GM21717 (cell line): Measurements from ENCODE around the gene DPCD.

Experiments
- ATAC-seq: cut with Tn5 transposase; IDR thresholded peaks from one replicate; pipeline ENCODE4 v1.9.1; 2021; ENCODE audit warnings: mild to moderate bottlenecking, moderate library complexity; ENCODE audit not compliant: unreplicated experiment

DPCD gene

GRCh38 chr10:101651336-101651735 is 63.2 kb downstream of the DPCD start:
- ATAC-seq: no peak

DNA sequence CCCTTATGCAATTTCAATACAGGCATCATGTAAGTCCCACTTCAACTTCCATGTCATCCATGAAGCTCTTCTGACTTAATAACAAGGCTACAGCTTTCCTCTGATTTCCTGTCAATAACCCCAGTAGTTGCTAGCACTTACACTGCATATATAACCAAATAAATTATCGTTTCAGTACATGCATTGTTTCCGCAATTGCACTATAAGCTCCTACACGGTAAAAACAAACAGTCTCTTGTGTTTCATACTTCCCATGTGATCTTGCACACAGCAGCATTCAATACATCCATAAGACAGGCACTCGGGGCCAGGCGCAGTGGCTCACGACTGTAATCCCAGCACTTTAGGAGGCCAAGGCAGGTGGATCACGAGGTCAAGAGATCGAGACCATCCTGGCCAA is 65.4 kb downstream of the DPCD start:
- no peak for ATAC-seq

GRCh38 chr10:101655570-101655969 is 67.4 kb downstream of the DPCD start:
- ATAC-seq: no peak

DNA sequence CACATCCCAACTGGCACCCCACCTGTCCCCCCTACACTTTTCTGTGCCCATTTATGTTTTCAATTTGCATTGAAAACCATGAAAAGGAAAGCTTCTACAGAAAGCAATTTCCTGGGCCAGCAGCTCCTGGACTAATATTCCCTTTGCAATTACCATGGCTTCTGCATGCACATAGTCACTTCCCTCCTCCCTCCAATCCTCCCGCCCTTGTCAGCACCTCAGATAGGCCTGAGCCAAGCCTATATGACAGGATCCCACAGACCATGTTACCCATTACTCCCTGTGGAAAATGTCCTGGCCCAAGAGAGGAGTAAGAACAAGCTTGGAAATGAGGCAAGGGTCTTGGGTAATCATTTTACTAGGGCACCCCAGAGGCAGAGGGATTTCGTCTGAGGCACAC is 68.8 kb downstream of the DPCD start:
- ATAC-seq: no peak

- ATAC-seq: no peak
Measured at GRCh38 chr10:101658975-101659374, 70.9 kb downstream of the DPCD start.
